C4-2B (cell line): ENCODE measurements around the gene PPP1R13B.
"Not testable (repeated sequence)": the region's sequence is repeated elsewhere in the genome, so short reads cannot be mapped to it uniquely, and the experiment has no call there.

Experiments
- H3K27ac ChIP-seq: fragments of 450-650 bp; 2 replicates; pipeline ENCODE4 v1.5.1; 2017
- ZFX ChIP-seq: fragments of 450-650 bp; IDR thresholded peaks from 2 replicates; pipeline ENCODE4 v1.6.1; 2017
- TF ChIP-seq, protein P1 (sequence below): fragments of 450-650 bp; conservative IDR thresholded peaks from 2 replicates; pipeline ENCODE4 v1.5.1; 2017; ENCODE audit warnings: mild to moderate bottlenecking

The PPP1R13B gene

DNA sequence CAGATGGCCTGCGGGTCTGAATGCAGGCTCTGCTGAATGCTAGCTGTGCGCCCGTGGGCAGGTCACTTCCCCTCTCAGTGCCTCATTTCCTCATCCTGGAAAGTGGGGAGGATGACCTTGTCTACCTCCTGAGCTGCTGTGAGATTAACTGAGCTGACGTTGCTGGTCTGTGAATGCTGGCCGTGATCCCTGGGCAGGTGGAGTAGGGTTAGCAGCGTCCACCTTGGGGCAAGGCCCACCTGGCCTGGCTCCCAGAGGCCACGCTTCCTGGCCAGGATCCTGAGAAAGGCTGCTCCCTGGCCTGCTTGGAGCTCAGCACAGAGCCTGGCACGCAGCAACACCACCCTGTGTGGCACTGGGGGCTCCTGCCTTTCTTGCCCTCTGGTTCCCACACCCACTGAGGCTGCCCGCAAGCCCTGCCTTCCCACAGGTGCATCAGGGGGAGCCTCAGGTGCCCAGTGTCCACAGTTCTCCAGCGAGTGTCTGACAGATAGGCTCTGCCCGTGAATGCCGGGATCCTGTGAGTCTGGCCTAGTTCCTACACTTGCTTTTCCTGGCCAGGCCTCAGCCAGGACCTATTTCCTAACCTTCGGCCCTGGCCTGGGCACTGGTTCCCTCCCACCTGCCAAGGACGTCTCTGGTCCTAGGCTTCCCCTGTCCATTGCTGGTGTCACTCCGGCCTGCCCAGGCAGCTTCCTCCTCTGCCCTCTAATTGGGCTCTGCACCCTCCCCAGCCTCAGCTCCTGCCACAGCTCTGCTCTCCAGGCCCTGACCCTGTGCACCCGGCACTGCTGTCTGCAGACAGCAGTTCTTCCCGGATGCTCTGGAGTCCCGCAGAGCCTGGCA, 43.7 kb upstream of the PPP1R13B start:
- peak overlapping the region; percentile 77 for H3K27ac ChIP-seq
- TF ChIP-seq, protein P1, sequence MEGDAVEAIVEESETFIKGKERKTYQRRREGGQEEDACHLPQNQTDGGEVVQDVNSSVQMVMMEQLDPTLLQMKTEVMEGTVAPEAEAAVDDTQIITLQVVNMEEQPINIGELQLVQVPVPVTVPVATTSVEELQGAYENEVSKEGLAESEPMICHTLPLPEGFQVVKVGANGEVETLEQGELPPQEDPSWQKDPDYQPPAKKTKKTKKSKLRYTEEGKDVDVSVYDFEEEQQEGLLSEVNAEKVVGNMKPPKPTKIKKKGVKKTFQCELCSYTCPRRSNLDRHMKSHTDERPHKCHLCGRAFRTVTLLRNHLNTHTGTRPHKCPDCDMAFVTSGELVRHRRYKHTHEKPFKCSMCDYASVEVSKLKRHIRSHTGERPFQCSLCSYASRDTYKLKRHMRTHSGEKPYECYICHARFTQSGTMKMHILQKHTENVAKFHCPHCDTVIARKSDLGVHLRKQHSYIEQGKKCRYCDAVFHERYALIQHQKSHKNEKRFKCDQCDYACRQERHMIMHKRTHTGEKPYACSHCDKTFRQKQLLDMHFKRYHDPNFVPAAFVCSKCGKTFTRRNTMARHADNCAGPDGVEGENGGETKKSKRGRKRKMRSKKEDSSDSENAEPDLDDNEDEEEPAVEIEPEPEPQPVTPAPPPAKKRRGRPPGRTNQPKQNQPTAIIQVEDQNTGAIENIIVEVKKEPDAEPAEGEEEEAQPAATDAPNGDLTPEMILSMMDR, result no peak
- peak; percentile 86; the same call in 1 of the 2 replicates for TF ChIP-seq ZFX

DNA sequence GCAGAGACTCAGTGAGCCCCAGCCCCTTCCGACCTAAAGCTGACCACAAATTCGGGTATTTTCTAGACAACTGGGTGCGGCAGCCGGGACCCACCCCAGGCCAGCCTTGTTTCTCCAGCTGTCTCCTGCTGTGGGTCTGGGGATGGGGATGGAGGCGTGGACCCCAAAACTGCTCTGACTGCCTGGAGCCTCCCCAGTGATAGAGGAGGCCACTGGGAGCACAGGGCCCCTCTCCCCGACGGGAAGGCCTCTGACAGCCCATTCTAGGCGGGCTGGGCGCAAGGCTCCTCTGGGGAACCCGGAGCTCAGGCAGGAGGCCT, 42.6 kb upstream of the PPP1R13B start:
- peak overlapping the region; percentile 77 for H3K27ac ChIP-seq
- TF ChIP-seq, protein P1, result no peak
- no peak for TF ChIP-seq ZFX

DNA sequence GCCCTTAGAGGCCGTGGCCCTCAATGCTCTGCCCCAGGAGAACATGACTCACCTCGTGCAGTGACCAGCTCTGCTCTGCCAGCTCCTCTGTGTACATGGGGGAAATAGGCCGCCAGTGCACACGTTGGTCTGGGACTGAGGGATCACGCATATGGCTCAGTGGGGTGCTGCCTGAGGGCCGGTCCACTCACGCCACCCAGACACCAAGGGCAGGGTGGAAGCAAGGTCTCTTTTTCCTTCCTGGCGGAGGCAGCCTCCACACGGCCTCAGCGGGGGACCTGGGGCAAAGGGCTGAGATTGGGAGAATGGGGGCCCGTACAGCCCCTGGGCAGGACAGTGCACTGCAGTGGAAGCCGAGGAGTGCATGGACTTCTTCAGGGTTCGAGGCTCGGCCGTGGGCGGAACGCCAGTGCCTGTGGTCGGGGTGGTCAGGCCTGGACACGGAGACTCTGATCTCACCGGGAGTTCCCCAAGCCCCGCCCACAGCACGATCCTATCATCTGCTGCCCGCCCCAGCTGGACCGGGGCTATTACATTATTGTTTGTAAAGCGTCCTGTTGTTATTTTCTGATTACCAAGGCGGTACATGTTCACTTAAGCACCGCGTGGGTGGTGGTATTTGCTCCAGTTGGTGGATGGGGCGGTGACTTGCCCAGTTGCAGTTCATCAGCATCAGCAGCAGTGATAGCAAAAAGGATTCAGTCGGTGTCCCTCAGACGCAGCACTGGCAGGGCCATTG, 42.1 kb upstream of the PPP1R13B start:
- TF ChIP-seq, protein P1, result no peak
- TF ChIP-seq ZFX, result no peak
- peak overlapping the region; percentile 77; the same call in 1 of the 2 replicates for H3K27ac ChIP-seq

DNA sequence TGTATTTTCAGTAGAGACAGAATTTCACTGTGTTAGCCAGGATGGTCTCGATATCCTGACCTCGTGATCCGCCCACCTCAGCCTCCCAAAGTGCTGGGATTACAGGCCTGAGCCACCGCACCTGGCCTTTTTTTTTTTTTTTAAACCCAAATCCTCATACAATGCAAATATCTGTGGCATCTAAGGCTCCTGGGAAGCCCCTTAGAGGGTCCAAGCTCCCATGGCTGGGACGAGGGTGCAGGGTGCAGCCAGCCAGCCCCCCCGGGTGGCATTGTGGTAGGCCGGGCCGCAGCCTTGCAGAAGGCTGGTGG, 41.6 kb upstream of the PPP1R13B start:
- H3K27ac ChIP-seq, result not testable (repeated sequence)

DNA sequence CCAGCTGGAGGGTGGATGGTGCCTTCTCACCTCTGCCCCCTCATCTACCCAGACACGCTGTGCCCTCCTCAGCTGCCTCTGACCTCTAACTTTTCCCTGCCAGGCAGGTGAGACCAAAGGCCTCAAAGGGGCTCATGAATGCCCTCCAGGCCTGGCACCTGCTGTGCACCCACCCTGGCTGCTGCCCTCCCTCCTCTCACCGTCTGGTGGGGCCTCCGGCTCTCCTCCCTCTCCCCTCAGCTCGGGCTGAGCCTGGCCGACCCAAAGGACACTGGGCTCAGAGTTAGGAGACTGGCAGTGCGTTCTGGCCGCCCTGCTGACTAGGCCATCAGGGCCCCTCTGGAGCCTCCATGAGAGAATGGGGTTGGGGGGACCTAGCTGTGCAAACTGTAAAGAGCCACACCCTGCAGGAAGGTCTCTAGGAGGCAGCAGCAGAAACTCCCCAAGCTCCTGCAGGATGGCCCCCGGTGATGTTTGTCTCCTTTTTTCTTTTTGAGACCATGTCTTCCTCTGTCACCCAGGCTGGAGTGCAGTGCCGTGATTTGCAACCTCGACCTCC, 40.3 kb upstream of the PPP1R13B start:
- H3K27ac ChIP-seq, result no peak overlapping the region
- TF ChIP-seq, protein P1, result no peak
- no peak for TF ChIP-seq ZFX

DNA sequence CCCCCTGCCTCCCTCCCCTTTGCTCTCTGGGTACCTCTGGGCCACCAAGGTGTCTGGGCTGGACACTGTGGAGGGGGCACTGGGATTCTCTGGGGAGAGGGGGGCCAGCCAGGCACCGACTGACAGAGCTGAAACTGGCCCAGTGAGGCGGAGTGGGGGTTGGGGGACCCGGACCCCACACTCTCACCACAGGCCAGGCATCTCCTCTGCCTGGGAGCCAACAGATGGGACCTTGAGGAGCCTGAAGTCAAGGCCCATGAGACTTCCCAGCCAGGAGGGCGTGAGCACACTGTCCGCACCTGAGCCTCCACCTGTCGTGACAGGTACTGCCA, 39.8 kb upstream of the PPP1R13B start:
- H3K27ac ChIP-seq, result no peak overlapping the region
- TF ChIP-seq ZFX, result no peak
- TF ChIP-seq, protein P1, result no peak

DNA sequence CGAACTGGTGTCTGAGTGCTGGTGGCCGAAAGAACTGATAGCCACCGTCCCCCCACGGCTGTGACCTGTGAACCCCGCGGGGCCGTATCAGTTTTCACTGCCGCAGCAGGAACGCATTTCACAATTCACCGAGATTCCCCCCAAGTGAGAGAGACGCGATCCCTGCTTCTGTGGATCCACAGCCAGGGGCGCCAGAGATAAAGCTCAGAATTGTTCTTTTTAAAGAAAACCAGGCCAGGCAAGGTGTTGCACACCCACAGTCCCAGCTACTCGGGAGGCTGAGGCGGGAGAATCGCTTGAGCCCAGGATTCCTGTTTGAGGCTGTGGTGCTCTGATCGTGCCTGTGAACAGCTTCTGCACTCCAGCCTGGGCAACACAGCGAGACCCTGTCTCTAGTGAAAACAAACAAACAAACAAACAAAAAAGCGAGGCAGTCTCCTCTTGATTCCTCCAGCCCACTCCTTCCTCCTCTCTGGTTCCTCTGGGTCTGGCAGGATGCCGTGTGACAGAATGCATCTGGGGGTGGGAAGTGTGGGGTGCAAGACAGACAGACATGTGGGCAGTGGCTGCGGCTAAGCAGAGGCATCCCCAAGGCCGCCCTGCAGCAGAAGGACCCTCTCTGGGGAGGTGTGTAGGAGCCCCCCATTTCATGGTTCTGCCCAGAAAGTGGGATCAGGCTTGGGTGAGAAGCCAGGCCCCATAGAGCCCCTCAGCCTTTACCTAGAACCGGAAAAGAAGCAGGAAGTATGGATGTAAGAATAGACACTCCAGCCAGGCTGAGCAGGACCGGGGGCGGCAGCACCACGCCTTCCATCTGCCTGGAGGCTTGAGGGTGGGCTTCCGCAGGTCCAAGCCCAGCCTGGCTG, 39.2 kb upstream of the PPP1R13B start:
- no peak for TF ChIP-seq ZFX
- TF ChIP-seq, protein P1, result no peak
- no peak overlapping the region for H3K27ac ChIP-seq
